ENCODE data around the gene PPM1J.

Gene PPM1J

GRCh38 chr1:112703706-112704105, 11.4 kb downstream of the PPM1J start:
- no peak for DNase-seq

GRCh38 chr1:112702420-112703261, 12.5 kb downstream of the PPM1J start:
- no peak for DNase-seq

- DNase-seq: no peak
These were observed 13.1 kb downstream of the PPM1J start for GRCh38 chr1:112702067-112702395.

- no peak for DNase-seq
These were observed 13.7 kb downstream of the PPM1J start for GRCh38 chr1:112701227-112702066.

GRCh38 chr1:112700290-112701226, 14.6 kb downstream of the PPM1J start:
- DNase-seq: peak; percentile 95

- DNase-seq: no peak
These were observed 15.5 kb downstream of the PPM1J start for GRCh38 chr1:112699425-112700144.

- DNase-seq: no peak
These were observed 16.5 kb downstream of the PPM1J start for GRCh38 chr1:112698366-112699310.

- DNase-seq: no peak
These were observed 17.3 kb downstream of the PPM1J start for GRCh38 chr1:112697781-112698201.

GRCh38 chr1:112696578-112697314, 18.4 kb downstream of the PPM1J start:
- DNase-seq: no peak

GRCh38 chr1:112695276-112695675, 19.9 kb downstream of the PPM1J start:
- no peak for DNase-seq

GRCh38 chr1:112694363-112694929, 20.7 kb downstream of the PPM1J start:
- DNase-seq: no peak

- DNase-seq: no peak
These were observed 21.3 kb downstream of the PPM1J start for GRCh38 chr1:112693821-112694220.

GRCh38 chr1:112692681-112693080, 22.5 kb downstream of the PPM1J start:
- DNase-seq: no peak

- DNase-seq: no peak
These were observed 25.3 kb downstream of the PPM1J start for GRCh38 chr1:112689842-112690237.

- DNase-seq: no peak
These were observed 25.8 kb downstream of the PPM1J start for GRCh38 chr1:112689196-112689841.

GRCh38 chr1:112688781-112689193, 26.3 kb downstream of the PPM1J start:
- DNase-seq: no peak

GRCh38 chr1:112687785-112688496, 27.2 kb downstream of the PPM1J start:
- no peak for DNase-seq

- DNase-seq: no peak
These were observed 27.8 kb downstream of the PPM1J start for GRCh38 chr1:112687361-112687760.

GRCh38 chr1:112686835-112687234, 28.3 kb downstream of the PPM1J start:
- no peak for DNase-seq
